Endothelial cell (in vitro differentiated cells): ENCODE results near the gene SORCS2. TPM values are rescaled to one million over a fixed set of nuclear protein-coding genes. Genes with fewer than 3 reads are reported as not detected.

Experiments used
- DNase-seq: peaks from one replicate; pipeline ENCODE4 v3.0.0; 2021; ENCODE audit warnings: low spot score
- H3K27ac Mint-ChIP-seq: one replicate; pipeline ENCODE4 v1.8.0; 2021; ENCODE audit warnings: mixed read lengths, inconsistent platforms; ENCODE audit not compliant: unreplicated experiment
- H3K27me3 Mint-ChIP-seq: one replicate; pipeline ENCODE4 v1.8.0; 2021; ENCODE audit warnings: mild to moderate bottlenecking, moderate library complexity, mixed read lengths, inconsistent platforms; ENCODE audit not compliant: unreplicated experiment
- H3K36me3 Mint-ChIP-seq: one replicate; pipeline ENCODE4 v1.8.0; 2021; ENCODE audit warnings: mild to moderate bottlenecking, low read depth, mixed read lengths, inconsistent platforms; ENCODE audit not compliant: unreplicated experiment
- H3K4me1 Mint-ChIP-seq: one replicate; pipeline ENCODE4 v1.8.0; 2021; ENCODE audit warnings: mild to moderate bottlenecking, mixed read lengths, inconsistent platforms; ENCODE audit not compliant: unreplicated experiment
- H3K4me3 Mint-ChIP-seq: one replicate; pipeline ENCODE4 v1.8.0; 2021; ENCODE audit warnings: mild to moderate bottlenecking, mixed read lengths, inconsistent platforms; ENCODE audit not compliant: unreplicated experiment
- H3K9me3 Mint-ChIP-seq: one replicate; pipeline ENCODE4 v1.8.0; 2021; ENCODE audit warnings: mixed read lengths, inconsistent platforms; ENCODE audit not compliant: unreplicated experiment
- total RNA-seq: library from RNA; stranded (reverse); fragmentation: NEBNext Ultra II Directional; extraction: Animal tissue kit (Norgen Biotek cat#: 25700); gene quantifications from one replicate; pipeline ENCODE4 v1.2.1, GENCODE V29; 2021; ENCODE audit not compliant: unreplicated experiment
- TF ChIP-seq, protein P1 (sequence below): fragments of 200-600 bp; sonication (generic); IDR thresholded peaks from one replicate; pipeline ENCODE4 v1.5.0; 2021; ENCODE audit warnings: antibody characterized with exemption; ENCODE audit not compliant: unreplicated experiment

The SORCS2 gene
- total RNA-seq, 1 donor from 2014 or later = 1.3 TPM

DNA sequence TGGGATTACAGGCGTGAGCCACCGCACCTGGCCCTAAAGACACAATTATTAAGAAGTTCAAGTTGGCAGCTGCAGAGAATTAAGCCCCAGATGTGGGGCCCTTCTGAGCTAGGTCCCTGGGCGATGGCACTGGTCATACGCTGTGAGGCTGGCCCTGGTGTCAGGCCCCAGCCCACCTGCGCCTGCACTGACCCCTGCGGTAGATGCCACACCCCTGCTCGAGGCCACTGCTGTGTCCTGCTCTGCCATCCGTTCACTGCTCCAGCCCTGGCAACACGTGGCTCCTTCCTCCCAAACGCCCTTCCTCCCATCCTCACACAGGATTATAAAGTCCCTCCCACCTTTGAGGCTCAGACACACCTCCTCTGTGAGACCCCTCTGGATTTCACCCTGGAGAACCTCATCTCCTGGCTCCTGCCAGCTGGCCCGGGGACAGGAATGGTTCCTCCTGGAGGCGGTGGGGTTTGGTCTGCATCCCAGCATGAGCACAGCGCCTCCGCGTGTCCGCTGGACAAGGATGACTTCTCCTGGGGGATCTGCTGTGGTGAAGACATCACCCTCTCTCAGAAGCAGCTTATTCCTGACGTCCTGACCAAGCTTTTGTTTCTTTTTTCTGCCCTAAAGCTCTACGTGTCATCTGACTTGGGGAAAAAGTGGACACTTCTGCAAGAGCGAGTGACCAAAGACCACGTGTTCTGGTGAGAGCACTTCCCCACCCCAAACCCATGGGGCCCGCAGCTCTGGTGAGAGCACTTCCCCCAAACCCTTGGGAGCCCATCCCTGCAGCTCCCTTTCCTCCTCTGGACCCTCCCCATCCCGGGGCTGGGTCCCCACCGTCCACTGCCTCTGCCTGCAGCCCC lies 461.4 kb downstream of the SORCS2 start:
- H3K27ac Mint-ChIP-seq = no peak overlapping the region
- H3K4me1 Mint-ChIP-seq = no peaks in the 10 kb centered on the region
- TF ChIP-seq, protein P1, sequence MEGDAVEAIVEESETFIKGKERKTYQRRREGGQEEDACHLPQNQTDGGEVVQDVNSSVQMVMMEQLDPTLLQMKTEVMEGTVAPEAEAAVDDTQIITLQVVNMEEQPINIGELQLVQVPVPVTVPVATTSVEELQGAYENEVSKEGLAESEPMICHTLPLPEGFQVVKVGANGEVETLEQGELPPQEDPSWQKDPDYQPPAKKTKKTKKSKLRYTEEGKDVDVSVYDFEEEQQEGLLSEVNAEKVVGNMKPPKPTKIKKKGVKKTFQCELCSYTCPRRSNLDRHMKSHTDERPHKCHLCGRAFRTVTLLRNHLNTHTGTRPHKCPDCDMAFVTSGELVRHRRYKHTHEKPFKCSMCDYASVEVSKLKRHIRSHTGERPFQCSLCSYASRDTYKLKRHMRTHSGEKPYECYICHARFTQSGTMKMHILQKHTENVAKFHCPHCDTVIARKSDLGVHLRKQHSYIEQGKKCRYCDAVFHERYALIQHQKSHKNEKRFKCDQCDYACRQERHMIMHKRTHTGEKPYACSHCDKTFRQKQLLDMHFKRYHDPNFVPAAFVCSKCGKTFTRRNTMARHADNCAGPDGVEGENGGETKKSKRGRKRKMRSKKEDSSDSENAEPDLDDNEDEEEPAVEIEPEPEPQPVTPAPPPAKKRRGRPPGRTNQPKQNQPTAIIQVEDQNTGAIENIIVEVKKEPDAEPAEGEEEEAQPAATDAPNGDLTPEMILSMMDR = no peak
- DNase-seq = no peak
- peaks cover 6% of the 10 kb centered on the region for H3K27me3 Mint-ChIP-seq
- H3K4me3 Mint-ChIP-seq = no peak overlapping the region
- H3K36me3 Mint-ChIP-seq = no peaks in the 10 kb centered on the region
- no peaks in the 10 kb centered on the region for H3K9me3 Mint-ChIP-seq

DNA sequence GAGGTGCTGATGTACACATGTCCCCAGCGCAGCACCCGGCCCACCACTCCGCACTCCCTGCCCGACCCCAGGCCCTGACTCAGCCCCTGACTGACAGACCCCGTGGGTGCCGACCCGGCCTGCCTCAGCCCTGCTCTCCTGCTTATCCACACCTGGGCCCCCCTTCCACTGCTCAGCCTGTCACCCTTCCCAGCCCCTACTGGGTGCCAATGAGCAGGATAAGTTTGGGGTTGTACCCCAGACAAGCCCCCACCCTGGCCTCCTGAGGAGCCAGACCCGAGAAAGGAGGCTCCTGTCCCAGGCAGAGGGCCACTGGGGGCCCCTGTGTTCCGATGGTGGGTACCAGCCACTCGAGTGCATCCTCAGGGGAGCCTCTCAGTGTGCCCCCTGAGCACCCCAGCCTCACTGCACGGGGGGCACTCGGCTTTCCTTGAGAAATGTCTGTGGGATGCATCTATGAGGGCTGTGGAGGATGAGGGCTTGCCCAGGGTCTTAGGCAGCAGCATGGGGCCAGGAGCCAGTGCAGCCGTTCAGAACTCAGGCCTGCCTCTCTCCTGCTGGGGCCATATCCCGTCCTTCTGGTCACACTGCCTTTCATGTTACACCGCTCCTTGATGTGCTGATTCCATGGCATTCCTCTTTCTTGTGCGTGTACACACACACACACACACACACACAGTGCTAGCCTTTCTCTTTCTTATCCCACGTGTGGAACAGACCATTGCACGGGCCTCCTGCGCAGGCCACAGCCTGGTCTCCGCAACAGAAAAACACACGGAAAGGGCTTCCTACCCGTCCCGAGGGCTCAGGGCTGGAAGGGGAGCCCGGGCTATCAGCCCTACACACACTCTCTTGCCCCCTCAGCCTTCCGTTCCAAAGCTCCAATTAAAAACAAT lies 462.5 kb downstream of the SORCS2 start:
- no peak overlapping the region for H3K4me3 Mint-ChIP-seq
- no peak overlapping the region for H3K27ac Mint-ChIP-seq
- H3K36me3 Mint-ChIP-seq = no peaks in the 10 kb centered on the region
- H3K27me3 Mint-ChIP-seq = peaks cover 3% of the 10 kb centered on the region
- H3K4me1 Mint-ChIP-seq = no peaks in the 10 kb centered on the region
- DNase-seq = no peak
- no peaks in the 10 kb centered on the region for H3K9me3 Mint-ChIP-seq
- TF ChIP-seq, protein P1 = no peak

DNA sequence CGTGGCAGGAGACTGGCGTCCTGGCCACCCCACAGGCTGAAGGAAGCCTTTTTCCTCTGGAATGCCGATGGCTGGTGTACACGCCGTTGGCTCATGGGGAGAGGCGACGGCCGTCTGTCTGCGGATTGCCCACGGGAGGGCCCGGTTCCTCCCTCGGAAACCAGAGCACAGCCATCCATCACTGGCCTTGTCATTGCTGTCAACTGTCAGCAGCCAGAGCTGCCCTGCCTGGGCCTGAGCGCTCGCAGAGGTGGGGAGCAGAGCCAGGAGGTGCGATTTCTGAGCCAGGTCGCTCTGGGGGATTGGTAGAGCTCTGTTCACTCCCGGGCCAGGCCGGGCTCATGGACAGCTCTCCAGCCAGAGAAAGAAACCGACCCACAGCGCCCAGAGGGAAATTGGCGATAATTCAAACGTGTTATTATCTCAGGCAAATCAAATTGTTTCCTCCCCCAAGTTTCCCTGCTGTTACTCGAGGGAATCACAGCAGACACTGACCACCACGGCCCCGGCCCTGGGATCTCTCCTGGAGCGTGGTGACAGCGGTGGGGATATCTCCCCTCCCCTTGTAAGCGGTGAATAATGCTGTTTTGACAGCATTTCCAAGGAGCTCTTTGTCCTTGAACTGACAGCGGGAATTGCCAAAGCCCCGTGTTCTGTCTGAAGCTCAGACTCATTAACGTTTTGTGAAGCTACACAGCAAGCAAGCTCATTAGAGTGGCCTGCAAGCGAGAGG lies 463.3 kb downstream of the SORCS2 start:
- Mint-ChIP-seq H3K4me3 (no peak overlapping the region), H3K27ac (no peak overlapping the region), H3K27me3 (peaks cover 3% of the 10 kb centered on the region), H3K4me1 (no peaks in the 10 kb centered on the region), H3K36me3 (no peaks in the 10 kb centered on the region), H3K9me3 (no peaks in the 10 kb centered on the region)
- TF ChIP-seq, protein P1 = no peak
- no peak for DNase-seq

DNA sequence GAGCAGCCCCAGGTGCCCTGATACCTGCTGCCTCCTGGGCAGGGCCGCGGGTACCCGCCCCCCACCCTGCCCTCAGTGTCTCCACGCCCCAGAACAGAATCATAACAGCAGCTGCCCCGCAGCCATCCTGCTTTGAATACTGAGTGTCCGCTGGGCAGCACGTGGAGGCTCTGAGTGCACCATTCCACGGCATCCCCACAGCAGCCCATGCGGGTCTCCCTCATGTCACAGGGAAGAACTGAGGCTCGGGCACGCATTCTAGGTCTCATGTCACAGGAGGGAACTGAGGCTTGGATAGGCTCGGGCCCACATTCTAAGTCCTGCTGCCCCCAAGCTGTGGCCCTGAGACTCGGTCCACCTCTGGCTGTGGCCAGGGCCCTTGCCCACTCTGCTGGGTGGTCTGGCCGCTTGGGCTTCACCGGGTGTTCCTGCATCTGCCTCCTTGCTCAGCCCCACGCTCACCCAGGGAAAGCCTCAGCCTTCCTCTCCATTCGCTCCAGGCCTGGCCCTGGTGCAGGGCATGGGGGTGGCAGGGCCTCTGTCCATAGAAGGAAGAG lies 464.0 kb downstream of the SORCS2 start:
- H3K36me3 Mint-ChIP-seq = no peaks in the 10 kb centered on the region
- no peak overlapping the region for H3K4me3 Mint-ChIP-seq
- H3K9me3 Mint-ChIP-seq = no peaks in the 10 kb centered on the region
- no peaks in the 10 kb centered on the region for H3K27me3 Mint-ChIP-seq
- no peak overlapping the region for H3K27ac Mint-ChIP-seq
- no peaks in the 10 kb centered on the region for H3K4me1 Mint-ChIP-seq
- no peak for DNase-seq
- TF ChIP-seq, protein P1 = no peak
